Activated CD8-positive, alpha-beta T cell treated with anti-CD3 and anti-CD28 coated beads for 36 hours (primary cell): Measurements from ENCODE around the gene TRMT44. TPM values are rescaled to one million over a fixed set of nuclear protein-coding genes. Genes with fewer than 3 reads are reported as not detected.

Experiments
- ATAC-seq: fragments of 200-7000 bp; cut with Tn5 transposase; one replicate; pipeline ENCODE4 v1.10.0; 2021; ENCODE audit warnings: mild to moderate bottlenecking, moderate library complexity
- CTCF ChIA-PET: fragments of 350-600 bp; sonication (Branson Sonifier 250); formaldehyde crosslinking; loops from one replicate; lab custom pipeline; 2021; ENCODE audit warnings: antibody characterized with exemption; lab: Charles Lee
- POLR2A ChIA-PET: fragments of 350-600 bp; sonication (Branson Sonifier 250); formaldehyde crosslinking; loops from one replicate; lab custom pipeline; 2021; ENCODE audit warnings: antibody characterized with exemption; lab: Charles Lee
- DNase-seq: peaks from one replicate; pipeline ENCODE4 v3.0.0-alpha.2; 2020
- H3K27ac Mint-ChIP-seq: one replicate; pipeline ENCODE4 v1.8.0; 2021; ENCODE audit warnings: mild to moderate bottlenecking, mixed read lengths
- H3K27me3 Mint-ChIP-seq: one replicate; pipeline ENCODE4 v1.8.0; 2021; ENCODE audit warnings: mixed read lengths
- H3K36me3 Mint-ChIP-seq: one replicate; pipeline ENCODE4 v1.8.0; 2021; ENCODE audit warnings: low read depth, mixed read lengths
- H3K4me1 Mint-ChIP-seq: one replicate; pipeline ENCODE4 v1.8.0; 2021; ENCODE audit warnings: low read depth, mixed read lengths
- H3K4me3 Mint-ChIP-seq: one replicate; pipeline ENCODE4 v1.8.0; 2021; ENCODE audit warnings: mild to moderate bottlenecking, moderate library complexity, mixed read lengths
- H3K9me3 Mint-ChIP-seq: one replicate; pipeline ENCODE4 v1.8.0; 2021; ENCODE audit warnings: mixed read lengths
- CTCF ChIP-seq: fragments of 200-600 bp; IDR thresholded peaks from one replicate; pipeline ENCODE4 v1.8.0; 2022; ENCODE audit warnings: antibody characterized with exemption, mild to moderate bottlenecking
- intact Hi-C: fragments of 100-400 bp; cut with micrococcal nuclease; formaldehyde crosslinking; loops from one replicate; pipeline ENCODE4 v1.10.0; 2022
- total RNA-seq, 2 experiments: library from RNA; stranded (reverse); gene quantifications; one replicate each; pipeline ENCODE4 v1.2.3, GENCODE V29; 2021

Gene TRMT44
- total RNA-seq, 2 experiments from 2014 or later = 25.5 to 26.3 TPM

DNA sequence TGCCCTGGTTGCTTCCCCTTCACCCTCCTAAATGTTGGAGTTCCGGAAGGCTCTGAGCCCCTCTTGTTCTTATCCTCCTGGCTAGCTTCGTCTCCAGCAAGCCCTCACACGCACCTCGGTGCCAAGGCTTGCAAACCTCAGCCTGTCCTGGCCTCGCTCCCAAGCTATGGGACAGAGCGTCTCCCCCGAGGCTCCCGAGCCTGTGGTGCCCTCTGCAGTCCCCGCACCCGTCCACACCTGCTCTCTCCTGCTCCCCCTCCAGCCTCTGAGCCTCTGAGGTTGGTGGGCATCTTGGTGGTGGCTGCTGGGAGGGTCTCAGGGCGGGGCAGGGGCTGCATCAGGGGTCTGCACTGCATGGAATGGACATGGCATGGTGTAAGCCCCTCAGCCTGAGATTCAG, 63.2 kb downstream of the TRMT44 start:
- H3K36me3 Mint-ChIP-seq = no peaks in the 10 kb centered on the region
- no peak overlapping the region for H3K27ac Mint-ChIP-seq
- POLR2A ChIA-PET = no interaction called here
- H3K4me1 Mint-ChIP-seq = no peaks in the 10 kb centered on the region
- no peak for DNase-seq
- no peak overlapping the region for H3K4me3 Mint-ChIP-seq
- no peaks in the 10 kb centered on the region for H3K9me3 Mint-ChIP-seq
- ATAC-seq = no peak
- no peak for TF ChIP-seq CTCF
- no peaks in the 10 kb centered on the region for H3K27me3 Mint-ChIP-seq
- intact Hi-C loops = no loop called here
- CTCF ChIA-PET = no interaction called here

DNA sequence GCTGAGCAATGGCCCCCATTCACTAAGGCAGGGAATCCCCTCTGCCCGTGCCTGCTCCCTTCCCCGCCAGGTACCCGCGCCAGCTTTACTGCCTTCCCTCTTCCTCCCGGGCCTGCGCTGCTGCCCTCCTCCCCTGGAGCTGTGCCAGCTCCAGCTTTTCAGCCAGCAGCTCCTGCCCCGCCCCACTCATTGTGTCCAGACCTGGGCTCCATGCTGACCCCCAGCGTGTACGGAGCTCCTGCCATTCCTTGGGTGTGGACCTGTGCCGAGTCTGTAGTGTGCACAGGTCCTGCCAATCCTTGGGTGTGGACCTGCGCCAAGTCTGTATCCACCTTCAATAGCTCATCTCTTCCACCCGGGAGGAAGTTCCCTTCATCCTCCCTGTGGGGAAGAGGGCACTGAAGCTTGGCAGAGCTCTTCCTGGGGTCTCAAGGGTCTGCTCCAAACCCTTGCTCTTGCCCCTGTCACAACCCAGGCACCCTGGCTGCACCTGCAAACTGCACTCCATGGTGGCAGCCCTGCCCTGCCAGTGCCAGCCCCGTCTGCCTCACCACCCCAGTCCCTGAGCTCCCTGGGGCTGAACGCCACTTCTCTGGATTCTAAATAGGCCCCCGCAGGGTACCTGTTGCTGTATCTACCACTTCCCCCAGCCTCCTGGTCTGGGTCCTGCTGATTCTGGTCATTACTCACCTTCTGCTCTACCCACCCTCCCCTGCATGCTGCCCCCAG, 63.9 kb downstream of the TRMT44 start:
- DNase-seq (no peak), ATAC-seq (no peak)
- no peak overlapping the region for H3K4me3 Mint-ChIP-seq
- no peak for TF ChIP-seq CTCF
- no peaks in the 10 kb centered on the region for H3K27me3 Mint-ChIP-seq
- ChIA-PET CTCF (no interaction called here), POLR2A (no interaction called here)
- no peaks in the 10 kb centered on the region for H3K4me1 Mint-ChIP-seq
- no peaks in the 10 kb centered on the region for H3K36me3 Mint-ChIP-seq
- H3K9me3 Mint-ChIP-seq = no peaks in the 10 kb centered on the region
- intact Hi-C loops = no loop called here
- no peak overlapping the region for H3K27ac Mint-ChIP-seq

- intact Hi-C loops = no loop called here
- ATAC-seq = no peak
- Mint-ChIP-seq H3K27ac (no peak overlapping the region), H3K9me3 (no peaks in the 10 kb centered on the region), H3K4me3 (no peak overlapping the region), H3K4me1 (no peaks in the 10 kb centered on the region), H3K36me3 (no peaks in the 10 kb centered on the region), H3K27me3 (no peaks in the 10 kb centered on the region)
- no peak for DNase-seq
- ChIA-PET POLR2A (no interaction called here), CTCF (no interaction called here)
- no peak for TF ChIP-seq CTCF
These were observed 64.7 kb downstream of the TRMT44 start for GRCh38 chr4:8505229-8505628.

DNA sequence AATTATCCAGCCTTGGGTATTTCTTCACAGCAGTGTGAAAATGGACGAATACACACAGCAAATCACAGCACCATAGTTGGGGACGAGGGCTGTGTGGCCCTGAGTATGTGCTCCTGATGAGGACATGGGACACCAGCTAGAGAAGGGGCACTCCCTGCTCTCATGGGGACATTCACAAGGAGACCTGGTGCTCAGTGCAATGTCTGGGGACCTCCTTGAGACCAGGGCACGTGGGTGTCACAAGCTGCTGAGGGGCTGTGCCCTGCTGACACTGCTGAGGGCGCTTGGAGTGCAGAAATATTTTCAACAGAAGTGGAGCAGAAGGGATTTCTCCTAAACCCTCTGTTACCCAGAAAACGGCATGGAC, 65.4 kb downstream of the TRMT44 start:
- POLR2A ChIA-PET = no interaction called here
- no peak for ATAC-seq
- DNase-seq = no peak
- intact Hi-C loops = no loop called here
- Mint-ChIP-seq H3K36me3 (no peaks in the 10 kb centered on the region), H3K27me3 (no peaks in the 10 kb centered on the region), H3K9me3 (no peaks in the 10 kb centered on the region), H3K4me1 (no peaks in the 10 kb centered on the region), H3K4me3 (no peak overlapping the region), H3K27ac (no peak overlapping the region)
- no peak for TF ChIP-seq CTCF
- CTCF ChIA-PET = no interaction called here

DNA sequence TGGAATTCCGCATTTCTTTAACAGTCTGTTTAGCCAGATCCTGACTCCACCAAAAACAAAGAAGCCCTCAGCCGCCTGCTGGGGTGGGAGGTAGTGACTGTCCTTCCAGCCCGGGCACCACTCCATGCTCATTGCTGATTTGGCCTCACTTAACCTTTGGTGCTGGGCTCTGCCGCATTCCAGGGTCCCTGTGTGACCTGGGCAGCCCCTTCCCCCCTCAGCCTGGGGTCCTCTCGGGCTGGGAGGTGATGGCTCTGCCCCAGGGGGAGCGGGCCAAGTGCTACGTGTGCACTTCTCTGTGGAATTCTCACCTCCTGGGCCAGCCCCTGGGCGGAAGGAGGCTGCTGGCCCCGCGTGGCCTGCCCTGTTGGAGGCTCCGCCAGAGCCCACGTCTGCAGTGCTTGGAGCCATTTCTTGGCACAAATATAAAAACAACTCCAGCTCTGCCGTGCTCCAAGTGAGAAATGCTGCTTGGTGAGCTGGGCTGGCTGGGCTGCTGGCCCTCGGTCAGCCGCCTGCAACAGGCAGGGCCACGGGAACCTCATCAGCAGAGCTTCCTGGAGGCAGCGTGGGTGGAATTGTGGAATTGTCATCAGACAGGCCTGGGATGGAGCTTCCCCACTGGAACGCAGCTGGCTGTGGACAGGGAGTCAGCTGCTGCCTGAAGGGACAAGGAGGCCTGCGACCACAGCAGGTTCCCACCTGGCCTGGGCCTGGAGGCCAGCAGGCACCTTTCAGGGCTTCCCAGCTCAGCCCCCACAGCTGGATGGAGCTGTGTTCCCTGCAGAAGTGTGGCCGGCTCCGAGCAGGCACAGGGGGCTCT, 66.0 kb downstream of the TRMT44 start:
- DNase-seq (no peak), ATAC-seq (no peak)
- Mint-ChIP-seq H3K4me3 (no peak overlapping the region), H3K36me3 (no peaks in the 10 kb centered on the region), H3K27me3 (no peaks in the 10 kb centered on the region), H3K9me3 (no peaks in the 10 kb centered on the region), H3K27ac (no peak overlapping the region), H3K4me1 (no peaks in the 10 kb centered on the region)
- ChIA-PET POLR2A (no interaction called here), CTCF (interaction anchor here (1.8 kb wide), 1 partner anchor 38 kb away, joined by 6 read pairs; no protein-coding TSS in a partner anchor)
- no peak for TF ChIP-seq CTCF
- intact Hi-C loops = no loop called here
